Adrenal gland (tissue), 5 donors: ENCODE data around the gene MED12L.

Experiments
- POLR2A ChIP-seq, 2 donors: fragments of 450-650 bp; IDR thresholded peaks; one replicate each; pipeline ENCODE4 v1.6.1; 2017; ENCODE audit warnings: antibody characterized with exemption in 2 of 2, mild to moderate bottlenecking in 2 of 2, moderate library complexity in 1 of 2
- TF ChIP-seq, protein P1 (sequence below), 6 experiments: fragments of 450-650 bp in 4 of 6; fragments of 200-600 bp in 2 of 6; sonication (generic) in 1 of 6; IDR thresholded peaks; 1 replicate in 5 of 6; 2 replicates in 1 of 6; pipeline versions ENCODE4 v1.5.1 to v1.8.0; 2016 to 2021; ENCODE audit warnings: antibody characterized with exemption in 6 of 6, mild to moderate bottlenecking in 2 of 6, moderate library complexity in 1 of 6
- donor health status: DM: no; HTN: no; CAD: no.

DNA sequence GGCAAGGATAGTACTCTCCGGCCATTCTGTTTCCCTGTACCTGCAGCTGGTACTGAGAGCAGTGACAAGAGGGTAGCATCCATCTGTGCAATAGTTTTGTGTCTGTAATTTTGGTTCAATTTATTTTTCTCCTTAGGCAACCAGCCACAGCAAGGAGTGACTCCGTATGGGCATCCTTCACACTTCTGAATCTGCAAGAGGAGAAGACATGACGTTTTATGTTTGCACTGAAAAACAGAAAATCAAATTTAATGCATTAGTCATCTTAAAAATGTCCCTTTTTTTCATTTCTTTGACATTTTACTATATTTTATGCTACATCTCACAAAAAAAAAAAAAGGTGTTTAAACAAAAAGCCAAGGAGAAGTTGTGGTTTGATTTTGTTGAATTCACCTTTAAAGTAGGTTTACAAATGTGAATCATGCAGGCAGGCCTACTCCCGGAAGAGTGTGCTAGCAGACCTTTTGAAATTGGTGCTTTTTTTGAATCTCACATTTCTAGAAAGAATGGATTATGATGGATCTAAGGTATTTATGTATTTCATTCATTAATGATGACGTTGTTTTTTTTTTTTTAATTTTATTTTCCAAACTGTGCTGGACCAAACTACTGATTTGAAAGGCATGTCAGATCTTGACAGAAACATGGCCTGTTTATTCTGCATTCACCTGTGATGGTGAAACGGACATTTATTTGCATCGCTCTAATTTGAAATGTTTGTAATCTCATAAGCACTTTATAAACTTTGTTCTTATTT, 347.3 kb downstream of the MED12L start:
- TF ChIP-seq, protein P1, sequence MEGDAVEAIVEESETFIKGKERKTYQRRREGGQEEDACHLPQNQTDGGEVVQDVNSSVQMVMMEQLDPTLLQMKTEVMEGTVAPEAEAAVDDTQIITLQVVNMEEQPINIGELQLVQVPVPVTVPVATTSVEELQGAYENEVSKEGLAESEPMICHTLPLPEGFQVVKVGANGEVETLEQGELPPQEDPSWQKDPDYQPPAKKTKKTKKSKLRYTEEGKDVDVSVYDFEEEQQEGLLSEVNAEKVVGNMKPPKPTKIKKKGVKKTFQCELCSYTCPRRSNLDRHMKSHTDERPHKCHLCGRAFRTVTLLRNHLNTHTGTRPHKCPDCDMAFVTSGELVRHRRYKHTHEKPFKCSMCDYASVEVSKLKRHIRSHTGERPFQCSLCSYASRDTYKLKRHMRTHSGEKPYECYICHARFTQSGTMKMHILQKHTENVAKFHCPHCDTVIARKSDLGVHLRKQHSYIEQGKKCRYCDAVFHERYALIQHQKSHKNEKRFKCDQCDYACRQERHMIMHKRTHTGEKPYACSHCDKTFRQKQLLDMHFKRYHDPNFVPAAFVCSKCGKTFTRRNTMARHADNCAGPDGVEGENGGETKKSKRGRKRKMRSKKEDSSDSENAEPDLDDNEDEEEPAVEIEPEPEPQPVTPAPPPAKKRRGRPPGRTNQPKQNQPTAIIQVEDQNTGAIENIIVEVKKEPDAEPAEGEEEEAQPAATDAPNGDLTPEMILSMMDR (IDR thresholded peaks at IDR 0.05): no peak
- no peak for TF ChIP-seq POLR2A (IDR thresholded peaks at IDR 0.05)
